ENCODE results near the gene TPRX1. TPM values are rescaled to one million over a fixed set of nuclear protein-coding genes. Genes with fewer than 3 reads are reported as not detected.

Gene TPRX1
- total and polyA plus RNA-seq, 2 donors (not counting 3 experiments of a cell fraction or from before 2014, with no cell fraction given) = not detected

DNA sequence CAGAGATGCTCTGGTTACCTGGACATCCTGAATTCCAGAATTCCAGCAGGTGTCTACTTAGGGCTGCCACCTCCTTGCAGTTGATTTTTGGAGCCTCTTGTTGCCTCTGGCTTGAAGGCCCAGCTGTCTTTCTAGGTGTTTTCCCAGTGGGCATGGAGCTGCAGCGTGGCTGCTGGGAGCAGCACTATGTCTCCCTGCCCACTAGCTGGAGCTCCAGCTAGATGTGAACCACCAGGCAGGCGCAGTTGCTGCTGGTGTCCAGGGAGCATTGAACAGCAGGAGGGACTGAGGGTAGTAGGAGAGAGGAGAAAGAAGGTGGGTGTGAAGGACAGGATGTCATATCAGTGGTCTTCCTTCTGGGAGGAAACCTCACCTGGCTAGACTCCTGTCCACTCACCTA, 35.7 kb downstream of the TPRX1 start:
- dilution Hi-C loops (cut with MboI; ENCODE audit: extremely low pct_ligation_motif_present, low sequenced_read_pairs) = no loop called here
- Histone ChIP-seq H3K79me2 (ENCODE audit: control insufficient read depth, insufficient read depth, low read length) (no peaks in the 10 kb centered on the region), H2AFZ (ENCODE audit: low read depth, low read length) (no peak overlapping the region), H3K36me3 (ENCODE audit: control insufficient read depth in 2 of 2, extremely low read depth in 1 of 2, insufficient read depth in 2 of 2, low read length in 2 of 2) (no peaks in the 10 kb centered on the region), H4K20me1 (replicated peaks; ENCODE audit: control insufficient read depth, extremely low read depth, insufficient read depth, low read length) (no peaks in the 10 kb centered on the region), H3K4me3 (replicated peaks in 1 of 3; ENCODE audit: insufficient read depth in 1 of 3, low read depth in 1 of 3, low read length in 3 of 3) (no peak overlapping the region), H3K4me2 (ENCODE audit: insufficient read depth, low read length) (no peak overlapping the region), H3K9me1 (replicated peaks; ENCODE audit: control insufficient read depth, extremely low read depth, insufficient read depth, low read length) (no peaks in the 10 kb centered on the region), H3K27me3 (ENCODE audit: control insufficient read depth in 2 of 2, insufficient read depth in 2 of 2, low read length in 2 of 2) (peaks cover 0 to 2% of the 10 kb centered on the region in 2 experiments), H3K9ac (replicated peaks; ENCODE audit: extremely low read depth, insufficient read depth, low read length) (no peak overlapping the region), H3K9me3 (replicated peaks; ENCODE audit: control insufficient read depth, insufficient read depth, low read length) (no peaks in the 10 kb centered on the region), H3K27ac (ENCODE audit: insufficient read depth, low read depth, low read length) (no peak overlapping the region), H3K4me1 (ENCODE audit: control insufficient read depth, extremely low read depth, insufficient read depth, low read length) (no peaks in the 10 kb centered on the region)
- ChIA-PET POLR2A (no interaction called here), CTCF (interaction anchor here (1.2 to 7.3 kb wide), 3 partner anchors 21 to 25 kb away, joined by 3 to 169 read pairs (median 4); no protein-coding TSS in a partner anchor)
- no TSS peak for BruUV-seq (replicated peaks)
- TF ChIP-seq, protein P1, sequence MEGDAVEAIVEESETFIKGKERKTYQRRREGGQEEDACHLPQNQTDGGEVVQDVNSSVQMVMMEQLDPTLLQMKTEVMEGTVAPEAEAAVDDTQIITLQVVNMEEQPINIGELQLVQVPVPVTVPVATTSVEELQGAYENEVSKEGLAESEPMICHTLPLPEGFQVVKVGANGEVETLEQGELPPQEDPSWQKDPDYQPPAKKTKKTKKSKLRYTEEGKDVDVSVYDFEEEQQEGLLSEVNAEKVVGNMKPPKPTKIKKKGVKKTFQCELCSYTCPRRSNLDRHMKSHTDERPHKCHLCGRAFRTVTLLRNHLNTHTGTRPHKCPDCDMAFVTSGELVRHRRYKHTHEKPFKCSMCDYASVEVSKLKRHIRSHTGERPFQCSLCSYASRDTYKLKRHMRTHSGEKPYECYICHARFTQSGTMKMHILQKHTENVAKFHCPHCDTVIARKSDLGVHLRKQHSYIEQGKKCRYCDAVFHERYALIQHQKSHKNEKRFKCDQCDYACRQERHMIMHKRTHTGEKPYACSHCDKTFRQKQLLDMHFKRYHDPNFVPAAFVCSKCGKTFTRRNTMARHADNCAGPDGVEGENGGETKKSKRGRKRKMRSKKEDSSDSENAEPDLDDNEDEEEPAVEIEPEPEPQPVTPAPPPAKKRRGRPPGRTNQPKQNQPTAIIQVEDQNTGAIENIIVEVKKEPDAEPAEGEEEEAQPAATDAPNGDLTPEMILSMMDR (IDR thresholded peaks at IDR 0.05; ENCODE audit: extremely low read depth in 1 of 2, insufficient read depth in 1 of 2, low read depth in 1 of 2, low read length in 2 of 2) = no peak
- no peak for TF ChIP-seq JUN (IDR thresholded peaks at IDR 0.05; ENCODE audit: borderline replicate concordance, insufficient read depth, insufficient read length, low read depth)
- TF ChIP-seq, protein P2, sequence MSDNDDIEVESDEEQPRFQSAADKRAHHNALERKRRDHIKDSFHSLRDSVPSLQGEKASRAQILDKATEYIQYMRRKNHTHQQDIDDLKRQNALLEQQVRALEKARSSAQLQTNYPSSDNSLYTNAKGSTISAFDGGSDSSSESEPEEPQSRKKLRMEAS (IDR thresholded peaks at IDR 0.05; ENCODE audit: insufficient read depth, insufficient read length) = no peak
- TF ChIP-seq POLR2A (IDR thresholded peaks at IDR 0.05; ENCODE audit: low read depth, low read length) = no peak
- no peak for TF ChIP-seq FOS (IDR thresholded peaks at IDR 0.05; ENCODE audit: borderline replicate concordance, insufficient read depth, low read length)
- intact Hi-C loops (cut with micrococcal nuclease) = no loop called here
- DNase-seq (ENCODE audit: low read depth, low spot score) (no peak), FAIRE-seq (no peak)

DNA sequence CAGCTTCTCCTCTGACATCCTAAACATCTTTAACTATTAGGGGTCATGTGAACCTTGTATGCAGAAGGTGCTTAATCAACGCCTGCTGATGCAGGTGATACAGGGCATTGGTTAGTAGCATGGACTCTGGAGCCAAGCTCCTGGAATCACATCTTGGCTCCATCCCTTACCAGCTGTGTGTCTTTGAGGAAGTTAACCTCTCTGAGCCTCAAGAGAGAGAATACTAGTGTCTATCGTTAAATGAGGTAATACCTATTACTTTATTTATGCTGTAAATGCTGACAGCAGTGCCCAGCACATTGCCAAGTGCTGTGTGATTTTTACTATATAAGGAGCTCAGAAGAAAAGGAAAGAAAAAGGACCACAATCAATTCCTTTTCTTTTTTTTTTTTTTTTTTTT, 37.0 kb downstream of the TPRX1 start:
- Histone ChIP-seq H3K27me3 (ENCODE audit: control insufficient read depth in 2 of 2, insufficient read depth in 2 of 2, low read length in 2 of 2) (peaks cover 0 to 2% of the 10 kb centered on the region in 2 experiments), H3K9me3 (replicated peaks; ENCODE audit: control insufficient read depth, insufficient read depth, low read length) (no peaks in the 10 kb centered on the region), H3K79me2 (ENCODE audit: control insufficient read depth, insufficient read depth, low read length) (no peaks in the 10 kb centered on the region), H3K4me3 (replicated peaks in 1 of 3; ENCODE audit: insufficient read depth in 1 of 3, low read depth in 1 of 3, low read length in 3 of 3) (no peak overlapping the region), H4K20me1 (replicated peaks; ENCODE audit: control insufficient read depth, extremely low read depth, insufficient read depth, low read length) (no peaks in the 10 kb centered on the region), H3K9ac (replicated peaks; ENCODE audit: extremely low read depth, insufficient read depth, low read length) (no peak overlapping the region), H3K36me3 (ENCODE audit: control insufficient read depth in 2 of 2, extremely low read depth in 1 of 2, insufficient read depth in 2 of 2, low read length in 2 of 2) (no peaks in the 10 kb centered on the region), H2AFZ (ENCODE audit: low read depth, low read length) (no peak overlapping the region), H3K4me2 (ENCODE audit: insufficient read depth, low read length) (no peak overlapping the region), H3K4me1 (ENCODE audit: control insufficient read depth, extremely low read depth, insufficient read depth, low read length) (peaks cover 4% of the 10 kb centered on the region), H3K9me1 (replicated peaks; ENCODE audit: control insufficient read depth, extremely low read depth, insufficient read depth, low read length) (no peaks in the 10 kb centered on the region), H3K27ac (ENCODE audit: insufficient read depth, low read depth, low read length) (no peak overlapping the region)
- dilution Hi-C loops (cut with MboI; ENCODE audit: extremely low pct_ligation_motif_present, low sequenced_read_pairs) (no loop called here), intact Hi-C loops (cut with micrococcal nuclease) (no loop called here)
- DNase-seq (ENCODE audit: low read depth, low spot score) (no peak), FAIRE-seq (no peak)
- BruUV-seq (replicated peaks) = no TSS peak
- ChIA-PET POLR2A (interaction anchor here (0.5 to 0.6 kb wide), 2 partner anchors 17 to 85 kb away, joined by 3 read pairs; no protein-coding TSS in a partner anchor), CTCF (interaction anchor here (0.9 to 7.3 kb wide), 7 partner anchors 11 to 97 kb away, joined by 3 to 169 read pairs (median 6); partner anchors contain the start of gene EHD2)
- TF ChIP-seq GATA2 (IDR thresholded peaks at IDR 0.05; ENCODE audit: insufficient read depth, insufficient read length, low read depth, low read length) (no peak), MYC (IDR thresholded peaks at IDR 0.05; ENCODE audit: low read depth, low read length) (no peak), JUN (IDR thresholded peaks at IDR 0.05; ENCODE audit: borderline replicate concordance, insufficient read depth, insufficient read length, low read depth) (no peak), FOS (IDR thresholded peaks at IDR 0.05; ENCODE audit: borderline replicate concordance, insufficient read depth, low read length) (no peak), POLR2AphosphoS5 (IDR thresholded peaks at IDR 0.05; ENCODE audit: insufficient read depth, low read depth, low read length) (no peak), EZH2 (IDR thresholded peaks at IDR 0.05; ENCODE audit: borderline replicate concordance, low read depth, low read length, severe bottlenecking) (no peak), POLR2A (IDR thresholded peaks at IDR 0.05; ENCODE audit: low read depth, low read length) (no peak)
- TF ChIP-seq, protein P1 (IDR thresholded peaks at IDR 0.05; ENCODE audit: extremely low read depth in 1 of 2, insufficient read depth in 1 of 2, low read depth in 1 of 2, low read length in 2 of 2) = no peak
- TF ChIP-seq, protein P2 (IDR thresholded peaks at IDR 0.05; ENCODE audit: insufficient read depth, insufficient read length) = no peak

All from endothelial cell of umbilical vein (primary cell).